Measurements from ENCODE around the gene CGRRF1.

The CGRRF1 gene

DNA sequence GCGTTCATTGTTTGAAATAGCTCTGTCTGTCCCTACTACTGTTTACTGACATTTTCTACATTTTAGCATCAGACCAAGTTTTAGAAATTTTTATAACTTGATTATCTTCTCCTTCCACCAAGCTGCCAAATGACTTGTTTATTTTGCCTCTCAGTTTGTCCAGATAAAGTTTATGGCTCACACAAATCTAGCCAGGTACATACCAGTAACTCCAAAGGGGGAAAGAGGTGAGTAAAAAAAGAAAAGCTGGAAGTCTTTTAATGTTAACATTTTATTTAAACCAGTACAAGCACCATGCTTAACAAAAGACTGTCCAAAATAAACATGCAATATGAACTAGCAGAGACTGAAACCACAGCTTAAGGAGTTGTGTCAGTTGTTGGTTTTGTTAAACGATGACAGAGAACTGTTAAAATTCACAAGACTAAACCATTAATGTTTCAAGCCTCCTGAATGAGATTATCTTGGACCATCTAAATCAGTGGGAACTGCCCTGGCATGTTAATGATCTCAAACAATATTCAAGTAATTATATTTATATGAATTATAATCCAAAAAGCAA is 35.4 kb upstream of the CGRRF1 start:
- TF ChIP-seq ZFX (IDR thresholded peaks at IDR 0.05) (no peak), CTCF (conservative IDR thresholded peaks at IDR 0.05) (no peak)

GRCh38 chr14:54475187-54475899 is 34.4 kb upstream of the CGRRF1 start:
- H3K27ac ChIP-seq = no peak overlapping the region

More for the DNA sequence above, 35.4 kb upstream of the CGRRF1 start:
- no peak overlapping the region for H3K27ac ChIP-seq

DNA sequence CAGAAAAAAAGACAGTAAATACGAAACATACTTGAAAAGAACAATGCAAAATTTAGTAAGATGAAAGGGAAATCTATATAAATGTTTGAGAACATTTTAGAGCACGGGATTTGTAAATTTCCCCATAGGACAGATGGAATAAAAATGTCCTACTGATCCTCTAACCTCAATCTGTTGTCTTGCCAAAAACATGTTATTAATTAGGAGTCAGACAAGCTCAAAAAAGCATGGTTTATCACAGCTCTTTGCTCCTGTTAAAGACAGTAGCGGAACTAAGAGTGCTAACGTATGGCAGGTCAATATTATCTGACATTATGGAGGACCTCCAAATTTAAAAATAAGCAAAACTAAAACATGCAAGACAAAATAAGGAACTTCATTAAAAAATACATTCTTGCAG is 33.8 kb upstream of the CGRRF1 start:
- H3K27ac ChIP-seq = no peak overlapping the region
- TF ChIP-seq ZFX (IDR thresholded peaks at IDR 0.05) (no peak), CTCF (conservative IDR thresholded peaks at IDR 0.05) (no peak)

More at GRCh38 chr14:54475187-54475899, 34.4 kb upstream of the CGRRF1 start:
- TF ChIP-seq ZFX (IDR thresholded peaks at IDR 0.05) (no peak), CTCF (conservative IDR thresholded peaks at IDR 0.05) (no peak)

GRCh38 chr14:54478636-54479215 is 31.0 kb upstream of the CGRRF1 start:
- H3K27ac ChIP-seq = no peak overlapping the region
- TF ChIP-seq ZFX (IDR thresholded peaks at IDR 0.05) = no peak
- no peak for TF ChIP-seq CTCF (conservative IDR thresholded peaks at IDR 0.05)

GRCh38 chr14:54480830-54481562 is 28.7 kb upstream of the CGRRF1 start:
- peak; percentile 22 for TF ChIP-seq CTCF (conservative IDR thresholded peaks at IDR 0.05)
- no peak for TF ChIP-seq ZFX (IDR thresholded peaks at IDR 0.05)
- H3K27ac ChIP-seq = no peak overlapping the region

GRCh38 chr14:54481695-54482094 is 28.0 kb upstream of the CGRRF1 start:
- TF ChIP-seq ZFX (IDR thresholded peaks at IDR 0.05) = no peak
- TF ChIP-seq CTCF (conservative IDR thresholded peaks at IDR 0.05) = no peak
- H3K27ac ChIP-seq = no peak overlapping the region
